WTC11 (cell line): ENCODE measurements around the gene EEF2K. TPM values are rescaled to one million over a fixed set of nuclear protein-coding genes. Genes with fewer than 3 reads are reported as not detected.
A peak's percentile ranks its signal among the peaks of the same experiment; 100 is the strongest.

Source experiments
- ATAC-seq: fragments of 200-7000 bp; cut with Tn5 transposase; 2 replicates; pipeline ENCODE4 v1.10.0; 2021; ENCODE audit warnings: mild to moderate bottlenecking, moderate library complexity
- CTCF ChIA-PET: fragments of 300-600 bp; sonication (Branson Sonifier 250); formaldehyde crosslinking; loops from one replicate; lab custom pipeline; 2021; ENCODE audit warnings: antibody characterized with exemption; lab: Charles Lee
- POLR2A ChIA-PET: fragments of 350-600 bp; sonication (Branson Sonifier 250); formaldehyde crosslinking; loops from one replicate; lab custom pipeline; 2021; ENCODE audit warnings: antibody characterized with exemption; lab: Charles Lee
- DNase-seq: peaks from one replicate; pipeline ENCODE4 v3.0.0; 2021; ENCODE audit warnings: low spot score
- H3K27ac Mint-ChIP-seq: 2 replicates; pipeline ENCODE4 v1.8.0; 2021; ENCODE audit warnings: mixed read lengths
- H3K27me3 Mint-ChIP-seq: 2 replicates; pipeline ENCODE4 v1.8.0; 2021; ENCODE audit warnings: low read depth, mild to moderate bottlenecking, moderate library complexity, mixed read lengths
- H3K36me3 Mint-ChIP-seq: 2 replicates; pipeline ENCODE4 v1.8.0; 2021; ENCODE audit warnings: mixed read lengths
- H3K4me1 Mint-ChIP-seq: 2 replicates; pipeline ENCODE4 v1.8.0; 2022; ENCODE audit warnings: mixed read lengths
- H3K4me3 Mint-ChIP-seq: 2 replicates; pipeline ENCODE4 v1.8.0; 2021; ENCODE audit warnings: mild to moderate bottlenecking, moderate library complexity, mixed read lengths
- H3K9me3 Mint-ChIP-seq: 2 replicates; pipeline ENCODE4 v1.8.0; 2021; ENCODE audit warnings: mixed read lengths
- AR ChIP-seq: fragments of 250-450 bp; sonication (Bioruptor Pico); IDR thresholded peaks from 2 replicates; pipeline ENCODE4 v1.9.0; 2021; ENCODE audit warnings: mild to moderate bottlenecking
- CREB1 ChIP-seq: sonication (generic); formaldehyde crosslinking; IDR thresholded peaks from 2 replicates; pipeline ENCODE4 v1.8.0; 2023; ENCODE audit warnings: mild to moderate bottlenecking, missing genetic modification reagents
- E2F1 ChIP-seq: sonication (generic); formaldehyde crosslinking; IDR thresholded peaks from 2 replicates; pipeline ENCODE4 v1.8.0; 2022; ENCODE audit warnings: mild to moderate bottlenecking, missing genetic modification reagents
- EMX1 ChIP-seq: fragments of 250-450 bp; sonication (Bioruptor Pico); IDR thresholded peaks from 2 replicates; pipeline ENCODE4 v1.8.0; 2021; ENCODE audit warnings: mild to moderate bottlenecking
- ERG ChIP-seq: fragments of 250-450 bp; sonication (Bioruptor Pico); IDR thresholded peaks from 2 replicates; pipeline ENCODE4 v1.8.0; 2021; ENCODE audit warnings: mild to moderate bottlenecking
- FOXJ3 ChIP-seq: sonication (generic); formaldehyde crosslinking; IDR thresholded peaks from 2 replicates; pipeline ENCODE4 v1.9.0; 2021; ENCODE audit warnings: missing genetic modification reagents, mild to moderate bottlenecking, borderline replicate concordance
- GABPB1 ChIP-seq: sonication (generic); formaldehyde crosslinking; IDR thresholded peaks from 2 replicates; pipeline ENCODE4 v1.8.1; 2023; ENCODE audit warnings: mild to moderate bottlenecking, missing genetic modification reagents
- IRF1 ChIP-seq: sonication (generic); formaldehyde crosslinking; IDR thresholded peaks from 2 replicates; pipeline ENCODE4 v1.8.0; 2023; ENCODE audit warnings: missing genetic modification reagents
- MXD4 ChIP-seq: fragments of 250-450 bp; sonication (Bioruptor Pico); IDR thresholded peaks from 2 replicates; pipeline ENCODE4 v1.8.0; 2021; ENCODE audit warnings: mild to moderate bottlenecking, moderate library complexity, borderline replicate concordance
- NFATC4 ChIP-seq: fragments of 250-450 bp; sonication (Bioruptor Pico); IDR thresholded peaks from 2 replicates; pipeline ENCODE4 v1.9.0; 2021; ENCODE audit warnings: mild to moderate bottlenecking
- NR2C2 ChIP-seq: sonication (generic); formaldehyde crosslinking; IDR thresholded peaks from 2 replicates; pipeline ENCODE4 v1.8.0; 2022; ENCODE audit warnings: mild to moderate bottlenecking, missing genetic modification reagents
- NR3C1 ChIP-seq: sonication (generic); formaldehyde crosslinking; conservative IDR thresholded peaks from 2 replicates; pipeline ENCODE4 v1.8.1; 2023; ENCODE audit warnings: low read depth, mild to moderate bottlenecking, missing genetic modification reagents
- PREB ChIP-seq: sonication (generic); formaldehyde crosslinking; IDR thresholded peaks from 2 replicates; pipeline ENCODE4 v1.8.1; 2022; ENCODE audit warnings: mild to moderate bottlenecking, missing genetic modification reagents, moderate library complexity, borderline replicate concordance
- PRRX2 ChIP-seq: fragments of 250-450 bp; sonication (Bioruptor Pico); IDR thresholded peaks from 2 replicates; pipeline ENCODE4 v1.8.0; 2021; ENCODE audit warnings: mild to moderate bottlenecking
- RORB ChIP-seq: fragments of 250-450 bp; sonication (Bioruptor Pico); IDR thresholded peaks from 2 replicates; pipeline ENCODE4 v1.9.0; 2021; ENCODE audit warnings: mild to moderate bottlenecking
- SP1 ChIP-seq: sonication (generic); formaldehyde crosslinking; conservative IDR thresholded peaks from 2 replicates; pipeline ENCODE4 v1.8.1; 2022; ENCODE audit warnings: missing genetic modification reagents
- ZMAT4 ChIP-seq: fragments of 250-450 bp; sonication (Bioruptor Pico); IDR thresholded peaks from 2 replicates; pipeline ENCODE4 v1.9.0; 2021; ENCODE audit warnings: mild to moderate bottlenecking
- ZNF423 ChIP-seq: fragments of 250-450 bp; sonication (Bioruptor Pico); IDR thresholded peaks from 2 replicates; pipeline ENCODE4 v2.1.2; 2022; ENCODE audit warnings: mild to moderate bottlenecking, moderate library complexity
- ZNF532 ChIP-seq: fragments of 250-450 bp; sonication (Bioruptor Pico); IDR thresholded peaks from 2 replicates; pipeline ENCODE4 v1.9.0; 2021; ENCODE audit warnings: mild to moderate bottlenecking, borderline replicate concordance
- ZNF671 ChIP-seq: fragments of 250-450 bp; sonication (Bioruptor Pico); IDR thresholded peaks from 2 replicates; pipeline ENCODE4 v1.8.0; 2021; ENCODE audit warnings: mild to moderate bottlenecking
- total RNA-seq: library from RNA; stranded (reverse); gene quantifications from 3 replicates; pipeline ENCODE4 v1.2.3, GENCODE V29; 2021

EEF2K gene
- total RNA-seq, 1 experiment from 2014 or later, result 26.7 TPM

- Mint-ChIP-seq H3K9me3 (no peaks in the 10 kb centered on the region), H3K27me3 (no peaks in the 10 kb centered on the region), H3K4me3 (peak overlapping the region; percentile 94), H3K4me1 (peaks cover 26% of the 10 kb centered on the region), H3K36me3 (peaks cover 5% of the 10 kb centered on the region; the same call in 1 of the 2 replicates), H3K27ac (peak overlapping the region; percentile 99)
- DNase-seq (peak; percentile 72), ATAC-seq (peak; percentile 17)
- TF ChIP-seq ZNF671, result peak; percentile 73; the same call in 1 of the 2 replicates
- peak; percentile 48 for TF ChIP-seq PRRX2 (CRISPR knock-in tag)
- no peak for TF ChIP-seq ZNF423 (CRISPR knock-in tag)
- TF ChIP-seq FOXJ3 (CRISPR knock-in tag), result no peak
- peak; percentile 27; the same call in 1 of the 2 replicates for TF ChIP-seq SP1 (CRISPR knock-in tag)
- TF ChIP-seq AR (CRISPR knock-in tag), result peak; percentile 82; the same call in 1 of the 2 replicates
- 0 out of 2 replicates have a peak, but pooled peaks have one; percentile 77 for TF ChIP-seq EMX1 (CRISPR knock-in tag)
- TF ChIP-seq NR3C1, result no peak
- peak; percentile 77; the same call in 1 of the 2 replicates for TF ChIP-seq ZNF532 (CRISPR knock-in tag)
- TF ChIP-seq ERG (CRISPR knock-in tag), result 0 out of 2 replicates have a peak, but pooled peaks have one; percentile 13
- peak; percentile 59 for TF ChIP-seq ZMAT4
- peak; percentile 10; the same call in 1 of the 2 replicates for TF ChIP-seq GABPB1 (CRISPR knock-in tag)
- no peak for TF ChIP-seq MXD4 (CRISPR knock-in tag)
- peak; percentile 50; the same call in 1 of the 2 replicates for TF ChIP-seq NFATC4 (CRISPR knock-in tag)
- ChIA-PET POLR2A (interaction anchor here (0.6 to 1.0 kb wide), 2 partner anchors 56 to 107 kb away, joined by 3 read pairs; no protein-coding TSS in a partner anchor), CTCF (interaction anchor here (1.0 to 1.5 kb wide), 5 partner anchors 23 to 114 kb away, joined by 3 to 6 read pairs (median 4); partner anchors contain the start of gene EEF2K)
Observed at GRCh38 chr16:22297871-22298733, 92.0 kb downstream of the EEF2K start.

GRCh38 chr16:22299036-22299435, 93.0 kb downstream of the EEF2K start:
- H3K4me1 Mint-ChIP-seq, result peaks cover 26% of the 10 kb centered on the region
- no peaks in the 10 kb centered on the region for H3K27me3 Mint-ChIP-seq
- ChIA-PET CTCF (interaction anchor here (1.0 to 2.0 kb wide), 3 partner anchors 22 to 115 kb away, joined by 4 to 26 read pairs (median 4); partner anchors contain the start of gene EEF2K), POLR2A (interaction anchor here (1.0 kb wide), 1 partner anchor 57 kb away, joined by 3 read pairs; no protein-coding TSS in a partner anchor)
- H3K27ac Mint-ChIP-seq, result peak overlapping the region; percentile 78
- H3K9me3 Mint-ChIP-seq, result no peaks in the 10 kb centered on the region
- H3K4me3 Mint-ChIP-seq, result peak overlapping the region; percentile 94
- peaks cover 9% of the 10 kb centered on the region for H3K36me3 Mint-ChIP-seq
- ATAC-seq, result no peak
- no peak for DNase-seq
- TF ChIP-seq E2F1 (CRISPR knock-in tag) (no peak), CREB1 (CRISPR knock-in tag) (no peak), NFATC4 (CRISPR knock-in tag) (no peak), RORB (CRISPR knock-in tag) (no peak), NR3C1 (no peak), PREB (no peak), NR2C2 (no peak), SP1 (CRISPR knock-in tag) (no peak), IRF1 (CRISPR knock-in tag) (no peak), ZMAT4 (no peak)
